Loucy (cell line): Measurements from ENCODE around the gene KIF16B.

ENCODE experiments used
- H2AFZ ChIP-seq: fragments of 200-600 bp; sonication (generic); 2 replicates; pipeline ENCODE4 v1.6.0; 2016; ENCODE audit warnings: antibody characterized with exemption, mild to moderate bottlenecking, low read length, moderate library complexity
- H3F3A ChIP-seq: fragments of 200-600 bp; 2 replicates; pipeline ENCODE4 v1.6.0; 2016; ENCODE audit warnings: antibody characterized with exemption, low read depth, mild to moderate bottlenecking
- H3K27me3 ChIP-seq: fragments of 200-600 bp; sonication (generic); 2 replicates; pipeline ENCODE4 v1.6.1; 2014; ENCODE audit warnings: low read length, mild to moderate bottlenecking; ENCODE audit not compliant: insufficient read depth, poor library complexity, severe bottlenecking
- H3K36me3 ChIP-seq: fragments of 200-600 bp; sonication (generic); 2 replicates; pipeline ENCODE4 v1.6.1; 2016; ENCODE audit warnings: low read length; ENCODE audit not compliant: insufficient read depth
- H3K4me1 ChIP-seq: fragments of 200-600 bp; sonication (generic); 2 replicates; pipeline ENCODE4 v1.5.1; 2014; ENCODE audit warnings: low read length, mild to moderate bottlenecking; ENCODE audit not compliant: insufficient read depth, poor library complexity, severe bottlenecking
- H3K4me2 ChIP-seq: fragments of 200-600 bp; sonication (generic); 2 replicates; pipeline ENCODE4 v1.6.0; 2014; ENCODE audit warnings: antibody characterized with exemption, low read length, low read depth, mild to moderate bottlenecking; ENCODE audit not compliant: poor library complexity, severe bottlenecking
- H3K4me3 ChIP-seq: fragments of 200-600 bp; sonication (generic); 2 replicates; pipeline ENCODE4 v1.5.1; 2014; ENCODE audit warnings: low read length, mild to moderate bottlenecking, mixed read lengths; ENCODE audit not compliant: poor library complexity, severe bottlenecking
- H3K79me2 ChIP-seq: fragments of 200-600 bp; sonication (generic); 2 replicates; pipeline ENCODE4 v1.6.1; 2014; ENCODE audit warnings: low read length; ENCODE audit not compliant: insufficient read depth
- H3K9ac ChIP-seq: fragments of 200-600 bp; sonication (generic); 2 replicates; pipeline ENCODE4 v1.6.0; 2014; ENCODE audit warnings: mild to moderate bottlenecking, low read depth, low read length, moderate library complexity; ENCODE audit not compliant: poor library complexity, severe bottlenecking
- H3K9me2 ChIP-seq: fragments of 200-600 bp; sonication (generic); replicated peaks from 2 replicates; pipeline ENCODE4 v1.6.1; 2016; ENCODE audit warnings: low read depth, low read length, mixed read lengths
- H3K9me3 ChIP-seq: fragments of 200-600 bp; sonication (generic); 2 replicates; pipeline ENCODE4 v1.6.1; 2014; ENCODE audit warnings: mild to moderate bottlenecking, antibody characterized with exemption, low read length, low read depth; ENCODE audit not compliant: insufficient read depth
- H4K20me1 ChIP-seq: fragments of 200-600 bp; sonication (generic); 2 replicates; pipeline ENCODE4 v1.6.0; 2014; ENCODE audit warnings: antibody characterized with exemption, low read length, mild to moderate bottlenecking; ENCODE audit not compliant: insufficient read depth, poor library complexity, severe bottlenecking
- EZH2phosphoT487 ChIP-seq: fragments of 200-600 bp; IDR thresholded peaks from 2 replicates; pipeline ENCODE4 v1.6.1; 2018; ENCODE audit warnings: antibody characterized with exemption, mild to moderate bottlenecking, moderate library complexity, borderline replicate concordance
- TF ChIP-seq, protein P1 (sequence below): fragments of 200-600 bp; sonication (generic); conservative IDR thresholded peaks from 2 replicates; pipeline ENCODE4 v1.5.1; 2014; ENCODE audit warnings: mild to moderate bottlenecking, antibody characterized with exemption, low read length

The KIF16B gene

DNA sequence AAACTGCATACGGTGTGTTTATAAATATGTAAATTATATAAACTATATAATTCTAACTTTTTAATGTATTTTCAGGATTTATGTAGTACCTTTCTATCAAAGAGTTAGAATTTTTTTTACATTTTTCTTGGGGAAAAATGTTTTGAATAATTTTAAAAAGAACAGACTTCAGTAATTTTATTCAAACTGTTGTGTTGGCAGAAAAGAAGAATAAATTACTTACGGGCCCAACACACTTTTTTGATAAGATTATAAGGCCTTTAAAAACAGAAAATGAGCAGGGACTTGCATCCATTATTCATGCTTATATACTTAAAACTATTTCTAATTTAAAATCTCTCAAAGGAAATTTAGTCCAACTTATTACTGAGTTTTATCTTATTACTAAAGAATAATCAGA is 58.2 kb downstream of the KIF16B start:
- H3K27me3 ChIP-seq = no peaks in the 10 kb centered on the region
- no peaks in the 10 kb centered on the region for H3K36me3 ChIP-seq
- H3K79me2 ChIP-seq = no peaks in the 10 kb centered on the region
- H4K20me1 ChIP-seq = no peaks in the 10 kb centered on the region
- no peak overlapping the region for H3K9ac ChIP-seq
- no peaks in the 10 kb centered on the region for H3K9me2 ChIP-seq
- H3K4me3 ChIP-seq = no peak overlapping the region
- H2AFZ ChIP-seq = no peak overlapping the region
- no peaks in the 10 kb centered on the region for H3K4me1 ChIP-seq
- H3K9me3 ChIP-seq = no peaks in the 10 kb centered on the region
- no peak for TF ChIP-seq EZH2phosphoT487
- TF ChIP-seq, protein P1, sequence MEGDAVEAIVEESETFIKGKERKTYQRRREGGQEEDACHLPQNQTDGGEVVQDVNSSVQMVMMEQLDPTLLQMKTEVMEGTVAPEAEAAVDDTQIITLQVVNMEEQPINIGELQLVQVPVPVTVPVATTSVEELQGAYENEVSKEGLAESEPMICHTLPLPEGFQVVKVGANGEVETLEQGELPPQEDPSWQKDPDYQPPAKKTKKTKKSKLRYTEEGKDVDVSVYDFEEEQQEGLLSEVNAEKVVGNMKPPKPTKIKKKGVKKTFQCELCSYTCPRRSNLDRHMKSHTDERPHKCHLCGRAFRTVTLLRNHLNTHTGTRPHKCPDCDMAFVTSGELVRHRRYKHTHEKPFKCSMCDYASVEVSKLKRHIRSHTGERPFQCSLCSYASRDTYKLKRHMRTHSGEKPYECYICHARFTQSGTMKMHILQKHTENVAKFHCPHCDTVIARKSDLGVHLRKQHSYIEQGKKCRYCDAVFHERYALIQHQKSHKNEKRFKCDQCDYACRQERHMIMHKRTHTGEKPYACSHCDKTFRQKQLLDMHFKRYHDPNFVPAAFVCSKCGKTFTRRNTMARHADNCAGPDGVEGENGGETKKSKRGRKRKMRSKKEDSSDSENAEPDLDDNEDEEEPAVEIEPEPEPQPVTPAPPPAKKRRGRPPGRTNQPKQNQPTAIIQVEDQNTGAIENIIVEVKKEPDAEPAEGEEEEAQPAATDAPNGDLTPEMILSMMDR = no peak
- H3F3A ChIP-seq = no peaks in the 10 kb centered on the region
- H3K4me2 ChIP-seq = no peak overlapping the region

DNA sequence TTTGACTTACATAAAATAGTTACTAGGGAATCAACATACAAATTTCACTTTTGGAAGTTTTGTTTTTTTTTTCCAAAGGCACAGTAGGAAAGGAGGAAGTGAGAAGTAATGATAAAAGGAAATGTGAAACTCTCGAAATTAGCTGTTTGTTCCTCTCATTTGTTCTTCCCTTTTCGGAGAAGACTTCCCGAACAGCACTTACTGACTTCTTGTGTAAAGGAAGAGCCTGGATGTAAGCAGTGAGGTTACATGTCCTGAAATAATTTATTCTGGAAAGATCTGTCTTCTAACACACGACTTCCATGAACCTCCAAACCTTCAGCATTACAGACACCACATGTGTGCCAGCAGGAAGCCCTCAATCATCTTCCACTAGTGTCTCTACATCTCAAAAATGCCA is 59.1 kb downstream of the KIF16B start:
- TF ChIP-seq, protein P1 = no peak
- TF ChIP-seq EZH2phosphoT487 = no peak
- no peaks in the 10 kb centered on the region for H3K36me3 ChIP-seq
- no peak overlapping the region for H3K4me2 ChIP-seq
- H3K9me2 ChIP-seq = no peaks in the 10 kb centered on the region
- no peaks in the 10 kb centered on the region for H3K4me1 ChIP-seq
- no peak overlapping the region for H3K9ac ChIP-seq
- H3K27me3 ChIP-seq = no peaks in the 10 kb centered on the region
- no peaks in the 10 kb centered on the region for H3F3A ChIP-seq
- no peaks in the 10 kb centered on the region for H4K20me1 ChIP-seq
- H3K4me3 ChIP-seq = no peak overlapping the region
- H3K79me2 ChIP-seq = no peaks in the 10 kb centered on the region
- no peaks in the 10 kb centered on the region for H3K9me3 ChIP-seq
- H2AFZ ChIP-seq = no peak overlapping the region

DNA sequence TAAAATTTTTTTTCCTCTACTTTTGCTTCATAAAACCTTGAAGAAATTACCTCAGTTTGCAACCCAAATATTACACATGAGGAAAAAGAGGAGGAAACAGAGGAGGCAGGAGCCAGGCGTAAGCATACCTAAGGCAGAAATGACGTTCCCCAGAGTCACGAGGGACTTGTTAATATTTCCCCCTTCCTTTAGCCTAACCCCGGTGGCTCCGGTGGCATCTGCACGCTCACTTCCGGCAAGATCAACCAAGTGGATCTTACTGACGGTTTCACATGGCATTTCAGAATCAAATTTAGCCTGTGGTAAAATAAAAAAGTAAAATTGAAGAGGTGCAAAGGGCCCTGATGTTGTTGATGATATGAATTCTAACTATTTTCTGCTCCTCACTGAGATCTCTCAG is 67.4 kb downstream of the KIF16B start:
- Histone ChIP-seq H3K27me3 (no peaks in the 10 kb centered on the region), H3K4me3 (no peak overlapping the region), H3K4me1 (no peaks in the 10 kb centered on the region), H3K9me2 (no peaks in the 10 kb centered on the region), H3K4me2 (peak overlapping the region; percentile 7), H3K36me3 (peaks cover 6% of the 10 kb centered on the region; the same call in 1 of the 2 replicates), H3K9me3 (no peaks in the 10 kb centered on the region), H4K20me1 (no peaks in the 10 kb centered on the region), H3K9ac (no peak overlapping the region), H3K79me2 (no peaks in the 10 kb centered on the region), H3F3A (no peaks in the 10 kb centered on the region), H2AFZ (no peak overlapping the region)
- TF ChIP-seq EZH2phosphoT487 = no peak
- TF ChIP-seq, protein P1 = no peak
